HEK293T (cell line): ENCODE measurements around the gene ANKRD66.

Experiments
- FOXK2 ChIP-seq: fragments of 450-650 bp; IDR thresholded peaks from 2 replicates; pipeline ENCODE4 v1.6.1; 2016; ENCODE audit warnings: mild to moderate bottlenecking
- NFRKB ChIP-seq: fragments of 450-650 bp; IDR thresholded peaks from 2 replicates; pipeline ENCODE4 v1.6.1; 2016; ENCODE audit warnings: mild to moderate bottlenecking, moderate library complexity
- SUZ12 ChIP-seq: fragments of 450-650 bp; IDR thresholded peaks from 2 replicates; pipeline ENCODE4 v1.6.1; 2016; ENCODE audit warnings: mild to moderate bottlenecking

DNA sequence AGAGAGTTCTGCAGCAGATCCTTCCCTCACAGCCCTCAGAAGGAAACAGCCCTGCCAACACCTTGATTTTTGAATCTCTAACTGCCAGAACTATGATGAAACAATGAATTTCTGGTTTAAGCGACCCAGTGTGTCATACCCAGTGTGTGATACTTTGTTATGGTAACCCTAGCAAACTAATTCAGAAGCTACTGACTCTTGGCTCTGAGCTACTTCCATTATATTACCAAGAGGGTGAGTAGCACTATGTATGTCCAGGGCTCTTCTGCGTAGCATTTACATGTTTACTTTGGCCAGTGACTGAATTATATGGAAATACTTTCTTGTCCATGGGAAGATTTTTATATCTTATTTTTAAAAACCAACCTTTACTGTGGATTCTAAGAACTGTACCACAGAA lies 16.7 kb downstream of the ANKRD66 start:
- no peak for TF ChIP-seq NFRKB
- no peak for TF ChIP-seq SUZ12
- no peak for TF ChIP-seq FOXK2
